ENCODE measurements around the gene TPX2. TPM values are rescaled to one million over a fixed set of nuclear protein-coding genes. Genes with fewer than 3 reads are reported as not detected.
A peak's percentile ranks its signal among the peaks of the same experiment; 100 is the strongest.

Gene TPX2
- total and polyA plus RNA-seq, 7 experiments from 2014 or later: 0.09 to 84.3 (median 0.30) TPM; not detected in 1

- Histone ChIP-seq H3K4me3 (ENCODE audit: low read length) (no peak overlapping the region), H3K9me3 (ENCODE audit: control insufficient read depth in 2 of 3, low read length in 3 of 3) (no peaks in the 10 kb centered on the region), H3K27me3 (ENCODE audit: control insufficient read depth in 2 of 2, insufficient read depth in 2 of 2, low read length in 2 of 2) (no peaks in the 10 kb centered on the region), H3K4me1 (ENCODE audit: control insufficient read depth in 2 of 2, insufficient read depth in 2 of 2, low read length in 2 of 2) (no peaks in the 10 kb centered on the region), H3K36me3 (ENCODE audit: control insufficient read depth in 2 of 3, insufficient read depth in 3 of 3, low read length in 3 of 3) (no peaks in the 10 kb centered on the region), H3K27ac (ENCODE audit: low read depth, low read length) (no peak overlapping the region)
- CTCF ChIA-PET: interaction anchor here (1.5 kb wide), 1 partner anchor 11 kb away, joined by 4 read pairs; no protein-coding TSS in a partner anchor
- Mint-ChIP-seq H3K27me3 (no peaks in the 10 kb centered on the region), H3K4me1 (peaks cover 0 to 36% (median 0%) of the 10 kb centered on the region in 7 donors), H3K27ac (peak overlapping the region in 1 of 9 donors; percentile 23), H3K36me3 (peaks cover 0 to 32% (median 0%) of the 10 kb centered on the region in 5 donors), H3K4me3 (no peak overlapping the region), H3K9me3 (no peaks in the 10 kb centered on the region)
- DNase-seq (no peak), ATAC-seq (no peak)
- intact Hi-C loops (cut with micrococcal nuclease): no loop called here
- POLR2A ChIA-PET: interaction anchor here (1.0 kb wide), 1 partner anchor 10 kb away, joined by 4 read pairs; no protein-coding TSS in a partner anchor
Observed at GRCh38 chr20:31751126-31751525, 12.0 kb downstream of the TPX2 start.

- POLR2A ChIA-PET: no interaction called here
- H3K27me3 Mint-ChIP-seq: no peaks in the 10 kb centered on the region
Observed at GRCh38 chr20:31757254-31757653, 18.2 kb downstream of the TPX2 start.

GRCh38 chr20:31758521-31758920 is 19.4 kb downstream of the TPX2 start:
- POLR2A ChIA-PET: no interaction called here
- Mint-ChIP-seq H3K9me3 (no peaks in the 10 kb centered on the region), H3K27ac (no peak overlapping the region), H3K4me3 (no peak overlapping the region), H3K27me3 (no peaks in the 10 kb centered on the region), H3K36me3 (peaks cover 0 to 42% (median 0%) of the 10 kb centered on the region in 5 donors), H3K4me1 (peaks cover 0 to 28% (median 0%) of the 10 kb centered on the region in 7 donors)
- CTCF ChIA-PET: no interaction called here
- Histone ChIP-seq H3K36me3 (ENCODE audit: control insufficient read depth in 2 of 3, insufficient read depth in 3 of 3, low read length in 3 of 3) (no peaks in the 10 kb centered on the region), H3K27me3 (ENCODE audit: control insufficient read depth in 2 of 2, insufficient read depth in 2 of 2, low read length in 2 of 2) (no peaks in the 10 kb centered on the region), H3K27ac (ENCODE audit: low read depth, low read length) (no peak overlapping the region), H3K4me1 (ENCODE audit: control insufficient read depth in 2 of 2, insufficient read depth in 2 of 2, low read length in 2 of 2) (no peaks in the 10 kb centered on the region), H3K9me3 (ENCODE audit: control insufficient read depth in 2 of 3, low read length in 3 of 3) (no peaks in the 10 kb centered on the region), H3K4me3 (ENCODE audit: low read length) (no peak overlapping the region)
- intact Hi-C loops (cut with micrococcal nuclease): no loop called here
- DNase-seq: no peak
- ATAC-seq: no peak

More at GRCh38 chr20:31757254-31757653, 18.2 kb downstream of the TPX2 start:
- Histone ChIP-seq H3K36me3 (ENCODE audit: control insufficient read depth in 2 of 3, insufficient read depth in 3 of 3, low read length in 3 of 3) (no peaks in the 10 kb centered on the region), H3K27ac (ENCODE audit: low read depth, low read length) (no peak overlapping the region), H3K4me3 (ENCODE audit: low read length) (no peak overlapping the region), H3K9me3 (ENCODE audit: control insufficient read depth in 2 of 3, low read length in 3 of 3) (no peaks in the 10 kb centered on the region), H3K4me1 (ENCODE audit: control insufficient read depth in 2 of 2, insufficient read depth in 2 of 2, low read length in 2 of 2) (no peaks in the 10 kb centered on the region), H3K27me3 (ENCODE audit: control insufficient read depth in 2 of 2, insufficient read depth in 2 of 2, low read length in 2 of 2) (no peaks in the 10 kb centered on the region)
- Mint-ChIP-seq H3K27ac (no peak overlapping the region), H3K4me1 (peaks cover 0 to 33% (median 0%) of the 10 kb centered on the region in 7 donors), H3K4me3 (no peak overlapping the region), H3K36me3 (peaks cover 0 to 45% (median 0%) of the 10 kb centered on the region in 5 donors), H3K9me3 (no peaks in the 10 kb centered on the region)
- CTCF ChIA-PET: no interaction called here
- intact Hi-C loops (cut with micrococcal nuclease): no loop called here
- ATAC-seq: no peak
- DNase-seq: no peak

GRCh38 chr20:31758991-31759390 is 19.9 kb downstream of the TPX2 start:
- no peak overlapping the region for H3K4me3 ChIP-seq (ENCODE audit: low read length)
- CTCF ChIA-PET: no interaction called here
- H3K27ac Mint-ChIP-seq: peak overlapping the region in 2 of 9 donors; percentile 18 to 51
- H3K4me1 ChIP-seq (ENCODE audit: control insufficient read depth in 2 of 2, insufficient read depth in 2 of 2, low read length in 2 of 2): no peaks in the 10 kb centered on the region
- H3K27me3 ChIP-seq (ENCODE audit: control insufficient read depth in 2 of 2, insufficient read depth in 2 of 2, low read length in 2 of 2): no peaks in the 10 kb centered on the region
- no peaks in the 10 kb centered on the region for H3K9me3 ChIP-seq (ENCODE audit: control insufficient read depth in 2 of 3, low read length in 3 of 3)
- POLR2A ChIA-PET: no interaction called here
- H3K36me3 ChIP-seq (ENCODE audit: control insufficient read depth in 2 of 3, insufficient read depth in 3 of 3, low read length in 3 of 3): no peaks in the 10 kb centered on the region
- no peak overlapping the region for H3K27ac ChIP-seq (ENCODE audit: low read depth, low read length)
- DNase-seq (no peak), ATAC-seq (no peak)
- intact Hi-C loops (cut with micrococcal nuclease): no loop called here
- no peak overlapping the region for H3K4me3 Mint-ChIP-seq
- no peaks in the 10 kb centered on the region for H3K27me3 Mint-ChIP-seq
- H3K36me3 Mint-ChIP-seq: peaks cover 0 to 42% (median 0%) of the 10 kb centered on the region in 5 donors
- peaks cover 0 to 28% (median 0%) of the 10 kb centered on the region in 7 donors for H3K4me1 Mint-ChIP-seq
- no peaks in the 10 kb centered on the region for H3K9me3 Mint-ChIP-seq

- H3K4me3 Mint-ChIP-seq: no peak overlapping the region
- H3K27ac ChIP-seq (ENCODE audit: low read depth, low read length): no peak overlapping the region
- no peak overlapping the region for H3K27ac Mint-ChIP-seq
- no peak overlapping the region for H3K4me3 ChIP-seq (ENCODE audit: low read length)
- peaks cover 0 to 42% (median 0%) of the 10 kb centered on the region in 5 donors for H3K36me3 Mint-ChIP-seq
- no peaks in the 10 kb centered on the region for H3K9me3 Mint-ChIP-seq
- H3K4me1 Mint-ChIP-seq: peaks cover 0 to 30% (median 0%) of the 10 kb centered on the region in 7 donors
- H3K27me3 Mint-ChIP-seq: no peaks in the 10 kb centered on the region
- ChIA-PET CTCF (interaction anchor here (0.5 kb wide), 1 partner anchor 20 kb away, joined by 3 read pairs; no protein-coding TSS in a partner anchor), POLR2A (interaction anchor here (1.1 kb wide), 1 partner anchor 9 kb away, joined by 4 read pairs; no protein-coding TSS in a partner anchor)
- H3K9me3 ChIP-seq (ENCODE audit: control insufficient read depth in 2 of 3, low read length in 3 of 3): no peaks in the 10 kb centered on the region
- no peaks in the 10 kb centered on the region for H3K27me3 ChIP-seq (ENCODE audit: control insufficient read depth in 2 of 2, insufficient read depth in 2 of 2, low read length in 2 of 2)
- no peaks in the 10 kb centered on the region for H3K4me1 ChIP-seq (ENCODE audit: control insufficient read depth in 2 of 2, insufficient read depth in 2 of 2, low read length in 2 of 2)
- intact Hi-C loops (cut with micrococcal nuclease): no loop called here
- DNase-seq (no peak), ATAC-seq (no peak)
- no peaks in the 10 kb centered on the region for H3K36me3 ChIP-seq (ENCODE audit: control insufficient read depth in 2 of 3, insufficient read depth in 3 of 3, low read length in 3 of 3)
Observed at GRCh38 chr20:31759836-31760518, 20.9 kb downstream of the TPX2 start.

GRCh38 chr20:31760519-31761240 is 21.6 kb downstream of the TPX2 start:
- Histone ChIP-seq H3K4me3 (ENCODE audit: low read length) (no peak overlapping the region), H3K36me3 (ENCODE audit: control insufficient read depth in 2 of 3, insufficient read depth in 3 of 3, low read length in 3 of 3) (no peaks in the 10 kb centered on the region), H3K27me3 (ENCODE audit: control insufficient read depth in 2 of 2, insufficient read depth in 2 of 2, low read length in 2 of 2) (no peaks in the 10 kb centered on the region), H3K9me3 (ENCODE audit: control insufficient read depth in 2 of 3, low read length in 3 of 3) (no peaks in the 10 kb centered on the region), H3K27ac (ENCODE audit: low read depth, low read length) (no peak overlapping the region), H3K4me1 (ENCODE audit: control insufficient read depth in 2 of 2, insufficient read depth in 2 of 2, low read length in 2 of 2) (no peaks in the 10 kb centered on the region)
- DNase-seq (no peak), ATAC-seq (no peak)
- Mint-ChIP-seq H3K9me3 (no peaks in the 10 kb centered on the region), H3K4me1 (peaks cover 0 to 35% (median 0%) of the 10 kb centered on the region in 7 donors), H3K4me3 (no peak overlapping the region), H3K36me3 (peaks cover 0 to 46% (median 0%) of the 10 kb centered on the region in 5 donors), H3K27me3 (no peaks in the 10 kb centered on the region), H3K27ac (peak overlapping the region in 1 of 9 donors; percentile 29)
- POLR2A ChIA-PET: interaction anchor here (1.1 kb wide), 1 partner anchor 10 kb away, joined by 4 read pairs; no protein-coding TSS in a partner anchor
- CTCF ChIA-PET: interaction anchor here (0.5 kb wide), 1 partner anchor 19 kb away, joined by 3 read pairs; no protein-coding TSS in a partner anchor
- intact Hi-C loops (cut with micrococcal nuclease): no loop called here
